Lung microvascular endothelial cell (primary cell): ENCODE data around the gene PLCXD3. TPM values are rescaled to one million over a fixed set of nuclear protein-coding genes. Genes with fewer than 3 reads are reported as not detected.
"Not testable (repeated sequence)": the region's sequence is repeated elsewhere in the genome, so short reads cannot be mapped to it uniquely, and the experiment has no call there.

Experiments used
- DNase-seq, 2 donors: peaks; one replicate each; pipeline versions ENCODE4 v3.0.0 to v3.0.0-alpha.2; 2010; ENCODE audit warnings: low read depth in 2 of 2
- total RNA-seq: library from RNA; depleted of rRNA; stranded (reverse); fragments of >200 nt; gene quantifications from 2 replicates; pipeline ENCODE4 v1.2.1, GENCODE V29; 2014

Gene PLCXD3
- total RNA-seq, 1 donor from 2014 or later, result 0.20 TPM

- no peak for DNase-seq
Measured at GRCh38 chr5:41356786-41357185, 153.6 kb downstream of the PLCXD3 start.

DNA sequence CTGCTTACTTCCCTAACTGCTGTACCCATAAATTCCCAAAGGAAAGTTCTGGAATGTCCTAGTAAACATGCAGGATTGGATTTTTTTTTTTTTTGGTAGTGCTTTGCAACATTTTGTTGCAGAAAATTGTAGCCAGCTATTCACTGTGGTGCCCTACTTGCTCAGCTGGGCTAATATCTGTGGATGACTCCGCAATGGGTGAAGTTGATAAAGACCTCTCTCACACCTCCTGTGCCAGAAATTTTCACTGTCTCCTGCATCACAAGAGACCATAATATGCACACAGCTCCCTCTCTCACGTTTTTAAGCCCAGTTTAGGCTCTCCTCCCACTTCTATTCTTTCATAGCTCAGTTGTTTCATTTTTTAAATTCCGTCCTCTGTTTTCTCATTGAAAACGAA lies 160.6 kb downstream of the PLCXD3 start:
- DNase-seq, result no peak

- DNase-seq, result no peak
Measured at GRCh38 chr5:41347569-41347968, 162.8 kb downstream of the PLCXD3 start.

- peak; percentile 2 to 31 for DNase-seq
Measured at GRCh38 chr5:41346609-41347008, 163.8 kb downstream of the PLCXD3 start.

GRCh38 chr5:41345295-41345694 lies 165.1 kb downstream of the PLCXD3 start:
- DNase-seq, result no peak

DNA sequence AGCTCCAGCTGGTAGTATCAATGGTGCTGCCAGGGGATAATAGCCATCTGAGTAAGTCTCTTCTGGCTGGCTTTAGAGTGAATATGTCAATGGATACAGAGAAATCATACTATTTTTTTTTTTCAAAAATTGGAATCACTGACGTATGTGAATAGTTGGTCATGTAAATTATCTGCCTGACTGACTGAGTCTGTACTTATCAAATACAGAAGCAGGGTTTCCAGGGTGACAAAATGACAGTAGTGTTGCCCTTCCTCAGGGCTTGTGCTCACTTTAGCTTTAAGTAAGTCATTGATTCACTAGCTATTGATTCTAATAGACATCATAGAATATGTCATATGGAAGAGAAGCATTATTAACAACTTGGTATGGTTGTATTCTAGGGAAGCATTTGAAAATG lies 171.1 kb downstream of the PLCXD3 start:
- DNase-seq, result no peak

GRCh38 chr5:41338136-41338675 lies 172.2 kb downstream of the PLCXD3 start:
- DNase-seq, result no peak

DNA sequence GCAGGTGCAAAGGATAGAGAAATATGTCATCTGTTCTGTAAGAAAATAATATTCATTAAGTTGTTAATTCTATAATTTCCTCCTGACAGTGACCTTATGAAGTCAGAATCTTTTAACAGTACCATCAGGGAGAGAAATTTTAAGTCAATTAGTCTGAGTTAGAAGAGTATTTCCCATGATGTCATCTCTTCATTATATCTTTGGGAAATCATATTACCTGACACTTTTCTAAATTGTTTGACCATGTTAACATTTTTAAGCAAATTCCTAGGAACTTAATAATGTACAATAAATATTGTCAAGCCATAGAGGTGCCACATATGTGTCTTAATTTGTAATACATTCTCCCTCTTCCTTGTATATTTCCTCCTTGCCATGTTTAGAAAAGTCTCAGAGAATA lies 172.7 kb downstream of the PLCXD3 start:
- no peak for DNase-seq

DNA sequence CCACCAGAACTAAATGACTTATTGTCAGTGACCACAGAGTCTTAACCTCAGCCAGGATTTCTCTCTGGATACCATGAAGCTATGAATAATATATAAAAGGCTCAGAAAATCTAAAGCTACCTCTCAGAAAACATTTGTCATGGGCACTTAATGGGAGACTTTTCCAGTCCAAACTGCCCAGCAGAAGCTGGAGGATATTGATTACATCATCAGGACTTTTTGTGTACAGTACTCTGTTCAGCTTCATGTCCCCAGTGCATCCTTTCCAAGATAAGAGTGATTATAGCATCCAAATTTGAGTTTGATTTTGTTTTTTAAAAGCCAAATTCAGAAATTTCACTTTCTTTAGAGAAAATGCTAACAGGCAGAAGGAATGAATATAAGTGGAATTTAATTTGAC lies 173.2 kb downstream of the PLCXD3 start:
- no peak for DNase-seq

DNA sequence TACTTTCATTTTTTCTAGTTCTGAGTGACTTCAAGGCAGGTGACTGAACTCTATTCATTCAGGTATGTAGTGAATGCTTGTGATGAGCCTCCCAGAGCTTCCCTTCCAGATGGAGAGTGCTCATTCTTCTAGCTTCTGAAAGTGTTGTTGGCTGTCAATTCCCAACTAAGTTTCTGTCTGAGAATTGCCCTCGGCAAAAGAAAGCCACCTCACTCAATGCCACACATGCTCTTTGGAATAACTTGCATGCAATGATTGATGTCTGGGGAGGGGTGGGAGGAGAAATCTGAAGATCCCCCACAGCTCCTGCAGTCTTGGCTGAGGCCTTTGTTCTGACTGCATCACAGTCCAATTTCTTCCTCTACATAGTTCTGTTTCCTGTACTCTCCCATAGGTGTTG lies 173.9 kb downstream of the PLCXD3 start:
- DNase-seq, result no peak

GRCh38 chr5:41335596-41336181 lies 174.7 kb downstream of the PLCXD3 start:
- DNase-seq, result no peak

DNA sequence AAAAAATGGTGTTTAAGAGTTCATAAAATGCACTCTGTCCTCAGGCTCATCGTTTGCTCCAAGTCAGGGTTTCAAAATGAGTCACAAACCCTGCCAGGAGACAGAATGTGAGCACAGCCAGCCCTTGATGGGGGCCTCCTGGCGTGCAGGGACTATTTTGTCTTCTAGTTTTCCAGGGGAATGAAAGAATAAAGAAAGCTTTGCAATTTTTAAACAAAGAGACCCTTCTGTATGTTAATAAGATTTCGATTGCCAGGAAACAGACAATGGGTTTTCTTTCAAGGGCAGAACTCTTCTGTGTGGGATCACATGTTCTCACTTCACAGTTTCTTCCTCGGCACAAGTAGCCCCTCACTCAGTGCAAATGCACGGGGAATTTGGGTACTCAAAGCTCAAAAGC lies 175.6 kb downstream of the PLCXD3 start:
- DNase-seq, result peak in 1 of 2 donors; percentile 17

GRCh38 chr5:41334221-41334620 lies 176.2 kb downstream of the PLCXD3 start:
- DNase-seq, result no peak

- DNase-seq, result no peak
Measured at GRCh38 chr5:41325074-41325473, 185.3 kb downstream of the PLCXD3 start.

GRCh38 chr5:41322826-41323225 lies 187.6 kb downstream of the PLCXD3 start:
- DNase-seq, result not testable (repeated sequence)

GRCh38 chr5:41312478-41313060 lies 197.8 kb downstream of the PLCXD3 start:
- no peak for DNase-seq

DNA sequence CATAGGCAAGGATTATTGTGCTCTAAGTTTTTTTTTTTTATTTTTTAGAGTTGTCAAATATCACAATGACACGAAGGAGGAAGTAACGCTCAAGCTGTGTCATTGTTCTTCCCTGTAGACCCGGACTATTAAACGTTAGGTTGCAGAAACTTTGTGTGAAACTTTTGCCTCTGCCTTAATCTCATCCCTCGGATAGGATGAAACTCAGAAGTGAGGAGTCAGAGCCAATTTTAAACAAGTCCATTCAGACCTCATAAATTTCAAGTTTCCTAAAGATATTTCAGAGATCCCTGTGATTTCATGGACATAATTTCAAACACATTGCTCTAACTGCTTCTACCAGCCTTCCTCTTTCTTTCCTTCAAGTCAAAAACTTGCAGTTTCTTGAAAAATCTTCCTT lies 198.3 kb downstream of the PLCXD3 start:
- no peak for DNase-seq

GRCh38 chr5:41309275-41309674 lies 201.1 kb downstream of the PLCXD3 start:
- no peak for DNase-seq

DNA sequence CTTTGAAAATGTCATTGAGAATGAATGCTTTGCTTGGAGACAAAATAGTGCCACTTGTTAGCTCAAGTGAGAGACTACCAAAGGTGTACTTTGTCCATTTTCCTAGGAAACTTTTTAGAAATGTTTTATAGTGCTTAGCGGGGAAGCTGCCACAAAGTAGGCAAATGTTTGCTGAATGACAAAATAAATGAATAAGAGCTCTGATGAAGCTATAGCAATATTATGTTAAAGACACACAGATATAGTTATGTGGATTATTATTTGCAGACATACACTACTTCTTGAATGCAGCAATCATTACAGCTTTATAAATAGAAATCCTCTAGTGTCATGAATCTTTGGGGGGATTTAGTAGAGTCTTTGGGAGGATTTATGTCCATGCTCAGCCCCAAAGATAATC lies 204.4 kb downstream of the PLCXD3 start:
- no peak for DNase-seq

GRCh38 chr5:41305056-41305455 lies 205.3 kb downstream of the PLCXD3 start:
- DNase-seq, result no peak

- DNase-seq, result no peak
Measured at GRCh38 chr5:41296066-41296465, 214.3 kb downstream of the PLCXD3 start.

DNA sequence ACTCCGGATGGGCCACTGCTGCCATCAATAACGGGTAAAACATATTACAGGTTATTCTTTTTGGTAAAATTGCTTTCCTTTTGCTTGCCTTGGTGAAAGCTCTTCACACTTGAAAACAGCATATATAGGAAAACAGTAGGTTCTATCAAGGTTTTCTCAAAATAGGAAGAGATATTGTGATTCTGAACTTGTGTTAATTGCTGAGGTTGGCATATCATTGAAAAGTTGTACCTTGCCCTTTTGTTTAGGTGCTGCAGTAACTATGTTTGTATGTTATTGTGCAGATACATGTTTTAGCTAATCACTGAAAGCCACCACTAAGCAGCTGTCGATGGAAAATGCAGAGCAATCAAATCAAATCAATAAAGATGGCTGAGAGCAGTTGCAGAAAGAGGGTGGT lies 219.1 kb downstream of the PLCXD3 start:
- no peak for DNase-seq

- DNase-seq, result no peak
Measured at GRCh38 chr5:41290810-41291209, 219.6 kb downstream of the PLCXD3 start.
